SK-N-MC (cell line): ENCODE measurements around the gene RUNX2.

Source experiments
- EZH2 ChIP-seq: fragments of 200-600 bp; sonication (generic); IDR thresholded peaks from one replicate; pipeline ENCODE4 v1.6.1; 2017; ENCODE audit warnings: antibody characterized with exemption
- POLR2AphosphoS5 ChIP-seq: IDR thresholded peaks from 2 replicates; pipeline ENCODE4 v1.6.1; 2012; ENCODE audit warnings: mild to moderate bottlenecking, low read depth, low read length, borderline replicate concordance

DNA sequence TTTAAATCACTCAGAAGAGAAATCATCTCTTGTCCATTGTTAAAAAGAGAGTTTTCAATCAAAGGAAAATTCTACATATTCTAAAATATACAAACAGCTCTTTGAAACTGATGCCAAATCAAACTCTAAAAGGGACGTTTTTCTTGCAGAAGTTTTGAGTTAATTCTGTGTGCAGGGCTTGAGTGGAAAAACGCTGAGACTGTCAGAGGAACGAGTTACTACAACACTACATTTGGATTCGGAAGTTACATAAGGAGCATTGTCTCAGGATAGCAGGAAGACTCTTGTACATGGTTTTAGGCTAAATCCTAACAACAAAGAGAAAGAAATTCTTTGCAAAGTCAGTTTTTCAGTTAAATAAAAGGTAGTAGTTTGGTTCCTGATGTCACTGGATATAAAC lies 205.3 kb downstream of the RUNX2 start:
- no peak for TF ChIP-seq POLR2AphosphoS5
- no peak for TF ChIP-seq EZH2
